ENCODE results near the gene EMD.
"Not testable (repeated sequence)": the region's sequence is repeated elsewhere in the genome, so short reads cannot be mapped to it uniquely, and the experiment has no call there.

The EMD gene

DNA sequence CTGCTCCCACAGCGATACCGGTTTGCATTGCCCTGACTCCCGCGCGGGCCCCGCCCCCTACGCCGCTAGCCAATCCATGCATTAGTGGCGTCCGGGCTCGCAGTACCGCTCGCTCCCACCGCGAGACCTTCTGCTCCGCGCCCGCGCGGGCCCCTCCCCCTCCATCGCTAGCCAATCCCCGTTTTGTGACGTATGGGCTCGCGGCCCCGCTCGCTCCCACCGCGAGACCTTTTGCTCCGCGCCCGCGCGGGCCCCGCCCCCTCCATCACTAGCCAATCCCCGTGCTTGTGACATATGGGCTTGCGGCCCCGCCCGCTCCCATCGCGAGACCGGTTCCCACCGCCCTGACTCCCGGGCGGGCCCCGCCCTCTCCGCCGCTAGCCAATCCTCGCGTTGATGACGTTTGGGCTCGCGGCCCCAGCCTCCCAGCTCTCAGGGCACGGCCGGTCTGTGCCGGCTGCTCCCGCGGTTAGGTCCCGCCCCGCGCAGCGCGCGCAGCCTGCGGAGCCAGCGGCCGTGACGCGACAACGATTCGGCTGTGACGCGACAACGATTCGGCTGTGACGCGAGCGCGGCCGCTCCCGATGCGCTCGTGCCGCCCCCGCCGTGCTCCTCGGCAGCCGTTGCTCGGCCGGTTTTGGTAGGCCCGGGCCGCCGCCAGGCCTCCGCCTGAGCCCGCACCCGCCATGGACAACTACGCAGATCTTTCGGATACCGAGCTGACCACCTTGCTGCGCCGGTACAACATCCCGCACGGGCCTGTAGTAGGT lies at the start of gene EMD:
Gene EMD, plus strand, starts transcription at position 497 of the 770 bp plus-strand sequence. Its CDS starts 190 bp downstream, at position 687.
- peak; percentile 98 for DNase-seq

DNA sequence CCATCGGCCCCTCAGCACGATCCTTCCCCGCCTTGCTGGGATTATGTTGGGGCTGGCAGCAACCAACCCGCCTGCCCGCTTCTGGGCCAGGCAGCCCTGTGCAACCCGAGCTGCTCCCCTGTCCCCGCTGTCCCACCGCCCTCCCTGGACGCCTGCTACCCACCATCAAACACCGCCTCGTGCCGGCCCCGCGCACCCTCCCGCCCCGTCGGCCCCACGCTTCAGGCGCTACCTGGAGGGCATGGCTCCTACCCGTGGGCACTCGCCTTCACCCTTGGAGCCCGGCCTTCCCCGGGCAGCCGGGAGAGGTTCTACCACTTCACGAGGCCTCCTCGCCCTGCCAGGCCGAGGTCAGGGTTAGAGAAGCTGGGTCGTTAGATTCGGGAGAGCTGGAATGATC lies 46.5 kb upstream of the EMD start:
- DNase-seq = no peak

DNA sequence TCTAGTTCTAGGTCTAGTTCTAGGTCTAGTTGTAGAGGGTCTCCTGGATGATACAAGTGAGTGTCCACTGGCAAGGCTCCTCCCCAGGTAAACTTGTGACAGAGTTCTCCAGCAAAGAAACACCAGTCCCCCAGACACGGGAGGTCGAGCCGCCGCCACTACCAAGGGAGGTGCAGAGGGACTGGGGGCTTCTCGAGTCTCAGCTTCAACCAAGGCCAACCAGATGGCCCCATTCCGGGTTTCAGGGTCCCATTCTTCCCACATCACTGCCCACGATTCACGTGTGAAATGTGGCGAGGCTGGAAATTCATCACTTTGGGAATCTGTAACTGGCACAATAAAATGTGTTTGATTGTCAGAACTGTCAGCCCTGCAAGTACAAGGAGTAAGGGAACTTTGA lies 46.0 kb upstream of the EMD start:
- DNase-seq = no peak

DNA sequence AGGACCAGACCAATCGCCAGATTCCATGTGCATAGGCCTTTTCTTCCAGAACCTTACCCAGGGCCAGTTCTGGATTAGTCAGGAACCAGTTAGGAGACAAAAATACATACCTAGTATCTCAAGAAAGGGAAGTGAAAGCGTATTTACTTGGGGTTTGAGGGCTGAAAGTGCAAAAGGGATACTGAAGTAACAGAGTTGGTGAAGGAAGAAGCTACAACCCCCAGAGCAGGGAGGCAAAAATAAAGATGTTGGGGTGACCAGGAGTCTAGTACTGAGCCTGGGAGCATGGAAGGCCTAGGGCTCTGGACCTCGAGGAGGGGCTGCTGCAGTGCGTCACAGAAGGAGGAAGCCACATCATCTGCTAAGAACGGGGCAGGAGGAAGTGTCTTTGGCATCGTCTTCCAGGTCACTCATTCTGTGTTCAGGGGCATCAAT lies 45.2 kb upstream of the EMD start:
- no peak for DNase-seq

DNA sequence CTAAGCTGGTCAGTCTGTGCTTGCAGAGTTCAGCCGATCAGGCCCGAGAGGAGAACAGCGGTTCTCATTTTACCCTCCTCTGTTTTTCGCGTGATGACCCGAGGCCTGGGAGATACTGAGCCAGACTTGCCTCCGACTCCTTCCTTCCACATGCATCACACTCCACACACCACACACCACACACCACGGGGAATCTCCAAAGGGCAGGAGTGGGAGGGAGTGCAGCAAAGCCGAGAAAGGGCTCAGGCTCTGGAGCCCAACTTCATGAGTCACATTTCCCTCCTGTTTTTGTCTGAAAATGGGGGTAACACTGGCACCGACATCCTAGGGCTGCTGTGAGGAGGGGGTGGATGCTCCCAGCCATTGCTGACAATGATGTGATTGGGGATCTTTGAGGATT lies 44.6 kb upstream of the EMD start:
- DNase-seq = no peak

DNA sequence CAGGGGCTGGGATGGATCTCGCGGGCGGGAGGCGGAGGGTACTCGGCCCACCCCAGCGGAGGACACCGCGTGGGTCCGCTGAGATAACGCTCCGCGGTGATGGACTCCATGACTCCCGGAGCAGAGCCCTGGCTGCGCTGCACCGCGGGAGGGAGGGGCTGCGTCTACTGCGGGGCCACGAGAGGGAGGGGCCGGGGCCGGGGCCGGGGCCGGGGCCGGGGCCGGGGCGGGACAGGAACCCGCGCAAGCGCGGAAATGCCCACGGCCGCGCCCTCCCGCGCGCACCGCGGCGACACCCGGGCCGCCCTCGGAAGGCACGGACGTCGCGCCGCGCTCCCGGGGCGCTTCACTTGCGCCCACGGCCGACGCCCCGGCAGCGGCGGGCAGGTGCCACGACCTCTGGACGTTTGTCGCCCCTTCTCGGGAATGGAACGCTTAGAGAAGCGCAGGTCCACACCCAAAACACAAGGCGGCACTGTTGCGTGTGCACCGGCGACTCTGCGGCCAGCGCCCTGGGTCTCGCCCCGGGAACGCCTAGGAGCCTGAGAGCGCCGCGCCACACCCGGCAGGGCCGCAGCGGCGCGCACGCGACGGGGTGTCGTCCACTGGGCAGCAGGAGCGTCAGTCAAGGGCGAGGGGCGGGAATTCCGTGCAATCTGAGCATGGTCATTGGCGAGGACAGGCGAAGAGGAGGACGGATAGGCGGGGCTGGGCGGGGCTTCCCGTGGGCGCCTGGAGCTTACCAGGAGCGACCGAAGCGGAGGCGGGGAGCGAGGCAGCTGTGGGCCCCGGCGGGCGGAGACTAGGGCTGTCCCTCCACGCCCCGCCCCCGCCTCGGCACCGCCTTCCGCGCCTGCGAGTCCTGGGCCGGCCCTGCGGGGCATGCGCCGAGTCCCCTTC lies 37.4 kb upstream of the EMD start:
- DNase-seq = not testable (repeated sequence)

DNA sequence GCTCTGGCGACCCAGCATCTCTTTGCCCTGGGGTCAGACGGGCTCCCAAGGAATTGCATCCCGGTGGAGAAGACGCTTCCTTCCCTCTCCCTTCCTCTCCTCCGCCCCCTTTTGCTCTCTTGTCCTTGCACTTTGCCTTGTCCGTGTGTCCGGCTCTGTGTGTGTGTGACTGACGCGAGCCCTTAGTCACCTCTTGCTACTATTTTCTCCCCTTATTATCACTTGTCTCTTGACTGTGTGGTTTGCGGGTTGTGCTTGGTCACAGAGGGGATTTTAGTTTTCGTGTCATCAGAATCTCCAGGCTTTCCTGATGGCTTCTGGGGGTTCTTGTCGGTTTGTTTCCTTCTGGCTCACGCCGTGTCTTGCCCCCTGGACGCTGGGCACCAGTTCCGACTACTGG lies 36.0 kb upstream of the EMD start:
- DNase-seq = not testable (repeated sequence)

DNA sequence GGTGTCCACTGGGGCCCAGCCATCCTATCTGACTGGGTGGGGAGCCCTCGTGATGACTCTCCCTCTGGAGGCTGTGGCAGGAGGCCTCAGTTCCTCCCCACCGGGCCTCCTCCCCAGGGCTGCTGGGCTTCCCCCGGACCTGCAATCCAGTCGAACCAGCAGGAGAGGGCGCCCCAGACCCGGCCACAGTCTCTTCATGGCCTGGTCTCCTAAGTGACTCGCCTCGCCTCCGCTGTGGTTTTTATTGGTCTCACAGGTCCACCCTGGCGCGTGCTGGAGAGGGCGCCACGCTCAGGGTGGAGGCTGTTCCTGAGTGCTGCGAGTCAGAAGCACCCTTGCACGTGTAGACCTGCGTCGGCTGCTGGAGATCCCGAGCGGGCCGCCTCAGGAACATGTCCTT lies 35.5 kb upstream of the EMD start:
- not testable (repeated sequence) for DNase-seq

DNA sequence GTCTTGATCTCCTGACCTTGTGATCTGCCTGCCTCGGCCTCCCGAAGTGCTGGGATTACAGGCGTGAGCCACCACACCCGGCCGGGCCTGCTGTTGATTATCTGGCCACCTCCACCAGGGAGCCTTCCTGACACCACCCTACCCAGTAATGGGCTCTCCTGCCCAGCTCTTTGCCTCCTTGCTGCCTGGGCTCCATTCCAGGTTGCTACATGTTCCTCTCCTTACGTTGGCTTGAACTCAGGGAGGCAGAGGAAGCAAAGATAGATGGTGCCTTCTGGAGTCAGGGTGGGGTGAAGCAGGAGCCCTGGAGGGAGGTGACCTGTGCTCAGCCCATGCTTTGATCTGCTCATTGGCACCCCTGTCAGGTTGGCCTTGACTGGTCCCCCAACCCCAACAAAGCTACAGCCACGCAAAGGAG lies 31.0 kb upstream of the EMD start:
- no peak for DNase-seq

DNA sequence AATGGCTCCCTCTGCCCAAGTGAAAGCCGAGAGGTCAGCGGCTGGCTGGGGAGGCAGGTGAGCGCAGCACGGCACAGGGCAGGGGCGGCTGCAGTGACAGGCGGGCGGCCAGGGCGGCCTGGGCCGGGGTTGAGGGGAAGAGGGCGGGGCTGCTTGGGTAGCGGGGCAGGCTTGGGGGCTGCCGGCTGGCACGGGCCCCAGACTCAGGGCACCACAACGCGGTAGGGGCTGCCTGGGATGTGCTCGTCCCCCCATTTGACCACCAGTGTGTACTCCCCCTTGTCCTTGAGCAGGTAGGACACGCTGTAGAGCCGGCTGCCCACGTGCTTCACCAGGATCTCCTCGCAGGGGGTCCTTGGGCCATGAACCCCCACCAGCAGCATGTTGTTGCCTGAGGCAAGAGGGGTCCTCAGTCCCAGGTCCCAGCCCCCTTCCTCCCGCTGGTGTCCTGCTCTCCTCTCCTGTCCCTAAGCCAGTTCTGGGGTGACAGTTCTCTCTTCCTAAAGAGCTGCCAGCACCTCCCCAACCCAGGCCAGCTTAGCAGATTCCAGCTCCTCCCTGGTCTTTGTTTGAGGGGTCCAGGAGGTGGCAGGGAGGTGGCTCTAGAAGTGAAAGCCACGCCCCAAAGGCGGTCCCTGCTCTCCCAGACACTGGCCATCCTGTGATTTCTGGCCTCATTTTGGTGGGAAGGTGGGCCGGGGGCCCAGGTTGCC lies 30.3 kb upstream of the EMD start:
- DNase-seq = no peak

DNA sequence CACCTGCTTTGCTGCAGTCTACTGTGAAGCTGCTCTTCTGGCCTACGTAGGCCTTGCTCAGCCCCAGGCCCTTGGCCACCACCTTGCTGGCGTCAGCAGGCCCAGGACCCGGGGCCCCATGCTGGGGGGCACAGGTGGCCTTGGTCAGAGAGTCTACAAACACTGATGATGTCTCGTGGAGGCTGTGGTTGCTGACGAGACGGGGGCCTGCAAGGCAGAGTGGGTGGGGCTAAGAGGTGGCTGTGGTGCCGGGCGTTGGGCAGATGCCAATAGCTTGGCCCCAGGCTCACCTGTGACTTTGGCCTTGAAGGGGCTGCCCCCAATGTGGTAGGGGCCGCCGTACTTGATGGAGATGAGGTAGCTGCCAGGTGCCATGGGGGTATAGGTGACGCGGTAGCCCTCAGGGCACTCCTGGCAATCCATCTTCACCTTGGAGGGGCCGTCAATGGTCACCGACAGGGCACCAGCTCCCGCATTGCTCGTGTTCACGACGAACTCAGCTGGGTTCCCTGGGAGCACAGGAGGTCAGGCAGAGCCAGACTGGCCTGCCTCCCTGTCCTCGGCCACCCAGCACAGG lies 29.6 kb upstream of the EMD start:
- no peak for DNase-seq

DNA sequence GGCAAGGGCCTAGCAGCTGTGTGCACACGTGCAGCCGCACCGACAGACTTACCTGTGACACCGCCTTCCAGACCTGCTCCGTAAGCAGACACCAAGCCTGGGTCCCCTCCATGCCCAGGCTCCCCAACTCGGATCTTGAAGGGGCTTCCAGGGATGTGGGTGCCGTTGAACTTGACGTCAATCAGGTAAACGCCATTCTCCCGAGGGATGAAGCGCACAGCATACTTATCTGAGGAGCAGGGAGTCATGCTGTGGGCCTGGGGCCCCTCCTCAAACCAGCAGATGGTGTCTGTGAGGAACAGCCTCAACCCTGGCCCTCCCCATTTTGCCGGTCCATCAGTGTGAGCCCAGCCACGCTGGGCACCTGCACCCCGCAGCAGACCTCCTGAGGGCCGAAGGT lies 29.1 kb upstream of the EMD start:
- DNase-seq = no peak

DNA sequence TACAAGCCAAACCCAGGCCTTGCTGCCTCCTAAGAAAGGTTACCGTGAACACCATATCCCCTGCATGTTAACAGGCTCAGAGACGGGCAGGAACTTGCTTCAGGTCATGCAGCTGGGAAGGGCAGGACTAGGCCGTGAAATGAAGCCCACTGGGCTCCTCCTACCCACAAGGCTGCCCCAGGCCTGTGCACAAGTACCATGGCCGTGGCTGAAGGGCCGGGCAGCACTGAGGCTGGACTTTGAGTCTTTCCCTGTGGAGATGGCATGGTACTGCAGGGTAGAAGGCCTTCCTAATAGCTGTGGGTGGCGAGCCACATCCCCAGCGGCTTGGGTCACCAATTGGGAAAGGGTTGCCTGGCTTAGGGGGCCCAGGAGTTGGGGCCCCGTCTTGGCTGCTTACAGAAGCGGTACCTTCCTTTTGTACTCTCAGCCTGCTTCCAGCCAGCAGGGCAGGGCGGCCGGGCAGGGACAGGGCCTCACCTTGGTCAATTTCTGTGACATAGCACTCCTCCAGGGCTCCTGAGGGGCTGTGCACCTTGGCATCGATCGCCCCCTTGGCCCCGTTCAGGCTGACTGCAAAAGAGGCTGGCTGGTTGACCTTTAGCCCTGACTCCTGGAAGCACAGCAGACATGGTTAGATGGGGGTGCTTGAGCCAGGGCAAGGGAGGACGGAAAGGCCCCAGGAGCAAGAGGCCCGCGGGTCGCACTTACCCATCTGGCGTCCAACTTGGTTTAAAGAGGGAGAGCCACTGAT lies 28.5 kb upstream of the EMD start:
- DNase-seq = no peak

DNA sequence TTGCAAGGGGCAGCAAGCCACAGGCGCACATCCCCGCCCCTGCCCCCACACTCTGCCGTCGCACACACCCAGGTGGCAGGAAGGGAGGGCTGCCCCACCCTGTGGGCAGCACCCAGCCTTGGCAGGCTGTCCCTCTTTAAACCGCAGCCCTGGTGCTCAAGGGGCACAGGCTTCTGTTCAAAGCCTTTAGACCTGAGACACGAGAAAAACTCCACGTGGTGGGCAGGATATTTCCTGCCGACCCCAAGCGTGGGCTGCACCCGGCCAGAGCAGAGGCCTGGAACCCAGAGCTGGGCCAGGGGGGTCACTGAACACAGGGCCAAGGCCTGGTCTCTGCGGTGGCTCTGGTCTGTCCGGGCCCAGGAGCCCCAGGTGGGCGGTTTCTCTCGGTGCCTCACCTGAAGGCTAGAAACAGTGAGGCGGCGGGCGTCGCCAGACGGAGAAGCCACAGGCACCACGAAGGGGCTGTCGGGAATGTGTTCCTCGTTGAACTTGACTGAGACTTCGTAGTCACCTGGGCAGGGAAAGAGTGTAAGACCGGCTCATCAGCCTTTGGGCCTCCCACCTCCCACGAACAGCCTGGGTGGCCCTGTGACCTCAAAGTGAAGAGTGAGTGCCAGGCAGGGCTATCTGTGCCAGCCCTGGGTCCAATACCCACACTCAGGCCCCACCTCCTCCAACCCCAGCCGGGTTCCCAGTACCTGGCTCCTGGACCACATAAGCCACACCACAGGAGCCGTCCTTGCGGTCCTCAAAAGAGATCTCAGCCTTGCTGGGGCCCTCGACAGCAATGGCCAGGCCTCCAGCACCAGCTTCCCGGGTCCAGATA lies 27.7 kb upstream of the EMD start:
- DNase-seq = no peak

DNA sequence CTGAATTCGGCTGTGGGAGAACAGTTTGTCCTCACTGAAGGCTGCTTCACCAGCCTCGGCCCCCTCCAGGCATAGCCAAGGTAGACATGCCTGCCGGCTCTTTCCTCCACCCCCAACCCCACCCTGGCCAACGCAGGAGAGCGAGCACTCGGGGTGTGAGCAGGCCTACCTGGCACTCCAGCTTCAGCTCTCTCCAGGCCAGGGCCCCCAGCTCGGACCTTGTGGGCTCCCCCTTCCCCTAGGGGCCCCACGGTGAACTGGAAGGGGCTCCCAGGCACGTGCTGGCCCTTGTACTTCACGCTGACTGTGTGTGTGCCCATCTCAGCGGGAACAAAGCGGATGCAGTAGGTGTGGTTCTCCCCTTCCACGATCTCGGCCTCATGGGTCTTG lies 27.1 kb upstream of the EMD start:
- no peak for DNase-seq

DNA sequence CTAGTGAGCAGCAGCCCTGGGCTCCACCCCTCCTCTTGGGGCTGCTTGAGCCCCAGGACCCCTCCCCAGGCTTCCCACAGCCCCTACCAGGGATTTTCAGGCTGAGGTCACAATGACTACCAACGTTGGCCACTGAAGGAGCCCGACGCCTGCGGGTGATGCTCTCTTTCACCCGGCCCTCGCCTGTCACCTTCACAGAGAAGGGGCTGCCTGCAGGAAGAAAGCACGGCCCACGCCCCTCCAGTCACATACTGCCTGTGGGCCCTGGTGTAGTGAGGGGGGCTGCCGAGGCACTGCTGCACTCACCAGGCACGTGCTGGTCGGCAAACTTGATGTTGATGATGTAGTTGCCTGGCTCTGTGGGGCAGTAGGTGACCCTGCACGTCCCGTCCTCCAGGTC lies 26.6 kb upstream of the EMD start:
- no peak for DNase-seq

DNA sequence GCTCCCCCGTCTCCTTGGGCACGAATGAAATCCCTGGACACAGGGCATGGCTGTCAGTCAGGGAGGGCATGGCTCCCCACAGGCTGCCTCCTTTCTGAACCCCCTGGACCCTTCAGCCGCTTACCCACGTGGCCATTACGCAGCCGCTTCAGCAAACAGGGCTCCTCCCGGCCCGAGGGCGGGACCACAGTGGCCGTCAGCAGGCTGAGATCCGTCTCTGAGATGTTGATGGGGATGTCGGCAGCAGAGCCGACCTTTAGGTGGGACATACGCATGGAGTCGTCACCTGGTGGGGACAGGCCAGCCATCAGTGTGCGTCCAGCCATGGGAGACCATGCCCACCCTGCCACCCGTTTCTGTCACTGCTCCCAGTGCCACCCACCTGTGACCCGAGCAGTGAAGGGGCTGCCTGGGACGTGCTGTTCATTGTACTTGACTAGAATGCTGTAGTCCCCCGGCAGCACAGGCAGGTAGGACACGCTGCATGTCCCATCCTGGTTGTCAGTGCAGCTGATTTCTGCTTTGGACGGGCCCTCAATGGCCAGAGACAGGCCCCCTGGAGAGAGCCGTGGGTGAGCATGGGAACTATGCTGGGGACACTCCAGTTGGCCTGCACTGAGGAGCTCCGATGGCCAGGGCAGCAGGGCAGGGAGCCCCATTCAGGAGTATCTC lies 25.8 kb upstream of the EMD start:
- DNase-seq = no peak

DNA sequence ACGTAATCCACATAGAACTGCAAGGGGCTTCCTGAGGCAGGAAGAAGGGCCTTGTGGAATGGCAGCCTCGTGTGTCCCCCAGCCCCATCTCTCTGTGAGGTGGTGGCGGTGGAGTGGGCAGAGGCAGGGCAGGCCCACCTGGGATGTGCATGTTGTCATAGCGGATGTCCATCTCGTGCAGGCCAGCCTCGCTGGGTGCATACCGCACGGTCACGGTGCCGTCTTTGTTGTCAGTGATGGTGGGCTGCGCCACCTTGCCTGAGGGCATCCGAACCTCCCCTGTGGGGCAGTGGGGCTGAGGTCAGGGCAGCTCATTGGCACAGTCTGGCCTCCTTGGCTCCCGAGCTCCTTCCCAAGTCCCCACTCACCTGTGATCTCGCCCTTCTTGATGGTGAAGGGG lies 25.1 kb upstream of the EMD start:
- no peak for DNase-seq

DNA sequence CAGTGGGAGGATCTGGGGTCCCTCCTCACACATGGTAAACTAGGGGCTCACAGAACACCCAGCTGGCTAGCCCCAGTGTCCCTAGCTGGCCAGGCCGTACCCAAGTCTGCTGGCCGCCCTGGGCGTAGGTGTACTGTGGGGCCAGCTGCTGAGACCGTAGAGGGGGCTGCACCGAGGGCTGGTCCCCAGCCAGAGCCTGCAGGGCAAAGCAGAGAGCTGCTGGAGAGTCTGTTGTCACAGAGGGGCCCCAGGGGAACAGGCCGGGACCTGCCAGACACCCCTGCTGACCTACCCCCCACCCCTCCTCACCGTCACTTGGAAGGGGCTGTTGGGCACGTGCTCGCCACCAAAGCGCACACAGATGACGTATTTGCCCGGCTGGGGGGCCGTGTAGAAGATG lies 24.6 kb upstream of the EMD start:
- no peak for DNase-seq

DNA sequence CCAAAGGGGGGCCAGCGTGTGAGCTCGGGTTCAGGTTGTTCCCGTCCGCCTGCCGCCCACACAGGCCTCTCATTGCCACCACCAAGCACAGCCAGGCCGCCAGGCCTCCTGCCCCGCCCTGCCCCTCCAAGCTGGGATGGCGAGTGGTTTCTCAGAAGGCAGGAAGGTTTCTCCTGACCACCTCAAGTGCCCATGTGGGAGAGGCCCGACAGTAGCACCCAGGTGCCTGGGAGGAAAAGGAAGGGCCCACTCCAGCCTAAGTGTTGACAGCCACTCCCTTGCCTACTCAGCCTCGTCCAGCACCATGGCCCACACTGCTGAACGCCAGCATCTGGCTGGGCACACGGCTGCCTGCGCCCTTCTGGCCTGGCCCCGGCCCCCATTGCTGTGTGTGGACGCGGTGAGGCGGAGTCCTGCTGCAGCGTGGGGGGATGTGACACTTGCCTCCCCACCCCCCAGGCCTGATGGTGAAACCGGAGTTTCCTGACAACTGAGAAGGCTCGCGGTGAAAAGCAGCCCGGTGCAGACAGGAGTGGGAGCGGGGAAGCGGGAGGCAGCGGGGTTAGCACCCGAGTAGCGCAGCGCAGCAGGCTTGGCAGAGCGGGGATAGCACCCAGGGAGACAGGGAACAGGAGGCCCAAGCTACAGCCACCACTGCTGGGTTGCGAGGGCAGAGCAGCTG lies 23.9 kb upstream of the EMD start:
- no peak for DNase-seq

Measured in right hindlimb (tissue), 1 donor.